DMS153 (cell line): ENCODE measurements around the gene ADCK2.
"Not testable (repeated sequence)": the region's sequence is repeated elsewhere in the genome, so short reads cannot be mapped to it uniquely, and the experiment has no call there.

Experiments
- DNase-seq: peaks from one replicate; lab custom pipeline; 2025; lab: John Stamatoyannopoulos, UW

The ADCK2 gene

GRCh38 chr7:140696024-140696679, 23.4 kb downstream of the ADCK2 start:
- DNase-seq = peak; percentile 76

- DNase-seq = peak; percentile 50
These were observed 24.1 kb downstream of the ADCK2 start, which contains the start of gene NDUFB2 for GRCh38 chr7:140696680-140697446. Gene NDUFB2 (plus strand): TSS chr7:140696708. CDS start chr7:140696745, 37 bp downstream.

- DNase-seq = no peak
These were observed 24.9 kb downstream of the ADCK2 start for GRCh38 chr7:140697447-140698143.

GRCh38 chr7:140698477-140698876, 25.7 kb downstream of the ADCK2 start:
- DNase-seq = no peak

- no peak for DNase-seq
These were observed 30.0 kb downstream of the ADCK2 start for GRCh38 chr7:140702774-140703173.

GRCh38 chr7:140704205-140704604, 31.5 kb downstream of the ADCK2 start:
- DNase-seq = no peak

- DNase-seq = no peak
These were observed 34.4 kb downstream of the ADCK2 start for GRCh38 chr7:140707132-140707531.

- DNase-seq = not testable (repeated sequence)
These were observed 36.0 kb downstream of the ADCK2 start for GRCh38 chr7:140708764-140709163.

GRCh38 chr7:140712392-140712791, 39.6 kb downstream of the ADCK2 start:
- DNase-seq = not testable (repeated sequence)

GRCh38 chr7:140714331-140715040, 41.7 kb downstream of the ADCK2 start:
- no peak for DNase-seq

GRCh38 chr7:140719721-140720120, 47.0 kb downstream of the ADCK2 start:
- no peak for DNase-seq

- no peak for DNase-seq
These were observed 49.5 kb downstream of the ADCK2 start for GRCh38 chr7:140722254-140722653.

- no peak for DNase-seq
These were observed 50.3 kb downstream of the ADCK2 start for GRCh38 chr7:140723006-140723405.

GRCh38 chr7:140723574-140723973, 50.8 kb downstream of the ADCK2 start:
- DNase-seq = no peak

GRCh38 chr7:140724706-140725105, 52.0 kb downstream of the ADCK2 start:
- no peak for DNase-seq

- DNase-seq = no peak
These were observed 53.5 kb downstream of the ADCK2 start for GRCh38 chr7:140726281-140726680.

- DNase-seq = peak; percentile 40
These were observed 59.7 kb downstream of the ADCK2 start for GRCh38 chr7:140732416-140732815.

- no peak for DNase-seq
These were observed 61.4 kb downstream of the ADCK2 start for GRCh38 chr7:140734096-140734495.

- DNase-seq = no peak
These were observed 62.0 kb downstream of the ADCK2 start for GRCh38 chr7:140734729-140735128.

- DNase-seq = no peak
These were observed 65.5 kb downstream of the ADCK2 start for GRCh38 chr7:140738280-140738679.

- DNase-seq = not testable (repeated sequence)
These were observed 70.5 kb downstream of the ADCK2 start for GRCh38 chr7:140743255-140743654.

GRCh38 chr7:140744005-140744404, 71.3 kb downstream of the ADCK2 start:
- DNase-seq = no peak
